SK-N-DZ (cell line): ENCODE data around the gene ABLIM1.

Experiments
- DNase-seq: peaks from one replicate; pipeline ENCODE4 v3.0.0-alpha.2; 2015; ENCODE audit warnings: low spot score

The ABLIM1 gene

DNA sequence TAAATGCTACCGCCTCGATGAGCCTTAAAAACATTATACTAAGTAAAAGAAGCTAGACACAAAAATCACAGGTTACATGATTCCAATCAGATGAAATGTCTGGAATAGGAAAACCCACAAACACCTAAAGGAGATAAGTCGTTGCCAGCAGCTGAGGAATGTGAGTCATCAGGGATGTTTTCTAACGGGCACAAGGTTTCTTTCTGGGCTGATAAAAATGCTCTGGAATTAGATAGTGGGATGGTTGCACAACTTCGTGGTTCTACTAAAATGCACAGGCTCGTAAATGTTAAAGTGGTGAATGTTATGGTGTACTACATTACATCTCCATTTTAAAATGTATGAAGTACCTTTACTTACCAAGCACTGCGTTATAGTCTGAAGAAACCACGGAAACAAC lies 9.7 kb downstream of the ABLIM1 start:
- DNase-seq: no peak

DNA sequence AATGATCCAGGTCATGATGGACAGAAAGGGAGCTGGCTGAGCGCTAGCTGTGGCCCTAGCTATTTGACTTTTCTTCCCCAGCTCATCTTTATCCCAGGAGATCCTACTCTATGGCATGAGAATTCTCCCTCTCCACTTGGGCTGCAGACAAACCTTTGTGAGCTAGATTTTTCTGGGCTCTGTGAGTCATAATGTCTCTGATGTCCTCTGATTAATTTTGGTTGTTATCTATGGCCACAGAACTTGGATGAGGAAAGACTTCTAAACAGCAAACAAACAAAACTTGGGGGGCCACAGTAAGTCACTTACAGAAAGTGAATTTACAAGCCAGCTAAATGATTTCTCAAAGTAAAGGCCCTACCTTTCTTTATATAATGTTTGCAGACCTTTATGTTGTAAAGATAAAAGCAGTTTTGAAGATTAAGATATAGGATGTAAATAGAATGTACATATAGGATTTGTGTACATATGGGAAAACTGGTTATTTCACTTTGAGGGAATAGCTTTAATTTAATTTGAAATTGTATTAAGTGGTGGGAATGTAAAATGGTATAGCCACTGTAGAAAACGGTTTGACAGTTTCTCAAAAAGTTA lies 10.4 kb downstream of the ABLIM1 start:
- DNase-seq: no peak

DNA sequence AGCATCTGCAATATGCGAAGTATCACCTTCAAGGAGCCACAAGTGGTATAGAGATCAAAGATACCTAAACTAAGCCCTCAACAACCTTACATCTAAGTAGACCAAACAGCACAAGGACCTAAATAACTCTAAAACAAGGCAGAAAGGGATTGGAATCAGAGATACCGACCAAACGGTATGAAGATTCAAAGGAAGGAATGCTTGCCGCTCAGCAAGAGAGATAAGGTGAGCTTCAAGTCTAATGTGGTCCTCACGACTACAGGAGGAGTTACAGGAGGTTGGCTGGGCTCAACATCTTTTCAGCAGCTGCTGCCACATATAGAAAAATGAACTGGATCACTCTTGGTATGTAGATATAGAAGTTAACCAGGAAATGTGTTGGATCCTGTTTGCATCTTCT lies 11.6 kb downstream of the ABLIM1 start:
- no peak for DNase-seq

DNA sequence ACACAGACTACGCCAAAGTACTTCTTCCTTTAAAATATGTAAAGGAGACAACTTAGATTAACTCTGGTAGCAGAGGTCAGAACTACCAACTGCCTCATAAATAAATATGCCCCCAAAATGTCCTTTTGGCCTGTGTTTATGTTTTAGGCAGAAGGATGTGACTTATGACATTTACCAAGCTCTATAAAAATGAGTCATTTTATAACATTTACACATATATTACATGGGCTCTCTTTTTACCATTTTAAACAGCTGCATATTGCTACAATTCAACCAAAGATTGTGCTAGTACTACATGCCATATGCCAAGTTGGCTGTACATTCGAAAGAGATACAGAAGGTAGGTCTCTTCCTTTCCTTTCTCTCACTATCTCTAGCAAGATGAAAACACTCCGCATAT lies 12.4 kb downstream of the ABLIM1 start:
- no peak for DNase-seq

DNA sequence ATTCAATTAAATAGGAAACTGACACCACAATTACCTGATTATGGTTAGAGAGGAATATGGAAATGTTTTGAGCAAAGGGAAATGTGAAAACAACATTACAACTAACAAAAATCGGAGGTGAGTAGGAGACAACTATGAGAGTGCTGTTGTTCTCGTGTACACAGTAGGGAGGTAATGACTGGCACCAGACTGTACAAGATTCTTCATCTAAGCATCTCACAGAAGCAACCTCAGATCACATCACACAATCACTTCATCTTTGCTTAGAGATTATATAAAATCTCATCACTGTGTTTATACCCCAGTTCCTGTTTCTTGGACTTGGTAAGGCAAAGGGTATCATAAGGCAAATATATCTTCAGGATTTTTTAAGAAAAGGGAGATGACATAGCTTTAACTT lies 14.9 kb downstream of the ABLIM1 start:
- no peak for DNase-seq

DNA sequence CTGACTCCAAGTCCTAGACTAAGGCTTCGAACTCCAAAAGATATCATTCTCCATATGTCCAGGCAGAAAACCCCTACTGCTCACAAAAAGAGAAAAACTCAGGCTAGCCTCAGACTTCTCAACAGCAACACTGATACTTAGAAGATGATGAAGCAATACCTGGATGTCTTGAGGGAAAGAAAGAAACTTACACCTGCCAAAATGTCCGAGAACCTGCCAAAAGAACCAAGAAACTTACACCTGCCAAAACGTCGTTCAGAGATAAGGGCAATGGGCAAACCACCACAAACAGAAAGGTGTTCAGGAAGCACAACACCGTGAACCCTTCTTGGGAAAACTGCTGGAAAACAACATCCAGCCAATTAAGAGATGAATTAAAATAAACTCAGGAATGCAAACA lies 15.3 kb downstream of the ABLIM1 start:
- DNase-seq: no peak

DNA sequence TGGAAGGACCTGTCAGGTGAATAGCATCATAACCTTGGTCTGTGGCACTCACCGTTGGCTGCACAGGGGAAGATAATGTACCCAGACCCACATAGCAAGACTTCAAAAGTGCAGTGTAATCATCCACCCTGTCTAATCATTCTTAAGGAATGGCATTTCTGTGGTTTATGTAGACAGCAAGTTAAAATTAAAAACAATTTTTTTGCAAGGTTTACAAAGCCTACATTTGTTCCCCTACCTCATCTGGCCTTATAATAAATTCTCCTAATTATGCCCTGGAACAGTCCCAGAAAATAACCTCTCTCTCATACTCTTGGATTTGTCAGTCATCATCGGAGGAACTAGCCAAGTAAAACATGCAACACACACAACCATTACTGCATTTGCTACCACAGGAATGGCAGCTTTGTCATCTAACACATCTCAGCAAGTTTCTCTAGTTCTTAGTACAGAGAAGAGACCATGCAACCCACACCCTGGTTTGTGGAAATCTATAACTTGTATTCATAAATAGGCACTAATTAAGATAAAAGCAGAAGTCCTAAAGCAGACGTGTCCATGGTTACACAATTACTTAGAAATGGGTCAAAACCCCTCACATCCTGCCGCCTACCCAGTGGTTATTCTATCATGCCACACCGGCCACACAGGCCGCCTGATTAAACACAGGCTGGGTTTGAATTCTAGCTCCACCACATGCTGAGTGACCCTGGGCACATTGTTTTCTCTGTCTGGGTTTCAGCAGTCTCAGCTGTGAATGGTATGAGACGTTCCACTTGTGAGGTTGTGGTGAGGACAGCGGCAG lies 19.1 kb downstream of the ABLIM1 start:
- no peak for DNase-seq

DNA sequence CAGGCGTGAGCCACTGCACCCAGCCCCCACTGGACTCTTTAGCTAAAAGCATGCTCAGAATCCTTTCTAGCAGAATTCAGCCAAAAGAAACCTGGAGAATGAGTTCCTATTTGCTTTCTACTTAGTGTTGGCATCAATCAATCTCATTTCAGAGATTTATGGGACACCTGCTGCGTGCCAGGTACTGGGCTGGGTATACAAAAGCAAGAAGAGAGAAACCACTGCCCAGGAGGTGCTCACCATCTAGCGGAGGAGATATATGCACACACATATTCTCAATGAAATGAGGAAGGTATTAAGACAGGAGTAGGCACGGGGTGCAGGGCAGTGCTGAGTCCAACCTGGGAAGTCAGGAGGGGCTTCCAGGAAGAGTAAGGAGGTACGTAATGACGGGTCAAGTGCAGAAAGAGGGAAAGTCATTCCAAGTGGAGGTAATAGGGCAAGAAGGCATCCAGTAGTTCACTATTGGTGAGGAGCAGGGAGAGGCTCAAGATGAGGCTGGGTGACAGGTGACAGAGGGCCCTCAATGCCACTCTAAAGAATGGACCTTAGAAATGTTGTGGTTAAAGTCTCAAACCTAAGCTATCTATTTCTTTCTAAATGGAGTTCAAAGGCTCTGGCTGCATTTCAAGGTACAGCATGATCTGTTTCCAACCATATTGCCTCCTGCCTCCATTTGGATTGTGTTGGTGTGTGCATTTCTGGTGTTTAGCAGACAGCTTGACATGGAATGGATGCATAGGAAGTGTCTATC lies 22.1 kb downstream of the ABLIM1 start:
- DNase-seq: no peak

DNA sequence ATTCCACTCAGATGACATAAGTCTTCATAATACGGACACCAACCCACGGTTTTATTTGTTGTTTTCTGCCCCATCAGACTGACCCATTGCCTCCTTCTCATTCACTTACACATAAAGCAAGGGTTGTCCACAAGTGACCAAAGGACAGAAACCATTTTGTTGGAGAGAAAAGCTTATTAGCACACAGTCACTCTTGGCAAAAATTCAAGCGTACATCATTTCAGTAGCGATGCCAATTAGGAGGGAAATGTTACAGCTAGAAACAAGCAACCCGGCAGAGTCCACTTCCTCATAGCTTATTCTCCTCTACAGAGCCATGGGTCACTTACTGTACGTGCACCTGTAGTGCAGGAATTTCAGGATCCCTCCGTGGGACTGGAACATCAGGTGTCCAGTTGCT lies 23.0 kb downstream of the ABLIM1 start:
- DNase-seq: no peak

DNA sequence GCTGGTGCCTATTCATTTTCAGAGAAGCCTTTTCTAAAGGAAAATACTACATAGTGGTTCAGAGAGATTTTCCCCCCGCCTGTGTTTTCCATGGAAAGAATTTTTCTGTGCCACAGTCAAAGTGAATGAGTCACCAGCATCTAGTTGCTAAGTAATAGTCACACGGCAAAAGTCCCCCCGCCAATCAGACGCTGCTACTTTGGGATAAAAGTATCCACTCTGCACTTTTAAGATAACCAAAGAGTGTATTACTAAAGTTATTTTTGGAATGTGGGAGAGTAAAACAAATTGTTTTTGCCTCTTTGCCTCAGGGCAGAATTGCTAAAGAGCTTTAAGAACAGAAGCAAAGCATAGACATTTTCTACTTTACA lies 23.5 kb downstream of the ABLIM1 start:
- no peak for DNase-seq

DNA sequence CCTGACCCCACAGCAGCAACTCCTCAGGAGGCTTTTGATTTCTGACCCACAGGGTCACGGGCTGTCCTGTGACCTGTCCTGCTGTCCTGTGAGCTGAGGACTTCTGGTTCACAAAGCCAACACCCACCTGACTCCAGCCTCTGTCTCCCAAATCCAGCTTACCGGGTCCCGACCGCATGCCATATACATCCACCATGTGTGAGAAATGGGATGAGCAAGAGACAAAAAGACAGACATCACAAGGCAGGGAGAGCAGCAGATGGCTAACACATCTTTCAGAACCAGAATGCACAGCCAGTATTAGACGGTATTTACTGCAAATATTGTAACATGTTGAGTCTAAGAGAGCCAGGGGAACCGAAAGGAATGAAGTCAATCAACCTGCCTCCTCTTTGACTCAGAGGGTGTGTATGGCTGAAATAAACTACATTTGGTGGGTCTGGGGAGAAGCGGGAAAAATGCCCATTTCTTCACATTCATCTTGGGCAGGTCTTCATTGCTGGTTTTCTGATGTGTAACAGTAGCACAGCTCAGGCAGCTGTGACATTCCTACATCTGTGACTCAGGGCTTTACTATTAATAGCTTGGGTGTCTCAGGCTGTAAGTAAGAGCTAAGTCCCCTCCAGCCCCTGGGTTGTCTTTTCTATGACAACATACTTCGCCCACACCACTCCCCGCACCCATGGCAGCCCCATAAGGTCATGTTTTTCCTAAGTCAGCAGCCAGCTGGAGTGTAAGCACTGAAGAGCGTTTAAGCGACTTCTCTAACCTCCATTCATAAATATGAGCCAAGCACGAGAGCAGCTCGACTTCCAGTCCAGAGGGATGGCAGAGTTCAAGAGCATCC lies 25.0 kb downstream of the ABLIM1 start:
- no peak for DNase-seq

DNA sequence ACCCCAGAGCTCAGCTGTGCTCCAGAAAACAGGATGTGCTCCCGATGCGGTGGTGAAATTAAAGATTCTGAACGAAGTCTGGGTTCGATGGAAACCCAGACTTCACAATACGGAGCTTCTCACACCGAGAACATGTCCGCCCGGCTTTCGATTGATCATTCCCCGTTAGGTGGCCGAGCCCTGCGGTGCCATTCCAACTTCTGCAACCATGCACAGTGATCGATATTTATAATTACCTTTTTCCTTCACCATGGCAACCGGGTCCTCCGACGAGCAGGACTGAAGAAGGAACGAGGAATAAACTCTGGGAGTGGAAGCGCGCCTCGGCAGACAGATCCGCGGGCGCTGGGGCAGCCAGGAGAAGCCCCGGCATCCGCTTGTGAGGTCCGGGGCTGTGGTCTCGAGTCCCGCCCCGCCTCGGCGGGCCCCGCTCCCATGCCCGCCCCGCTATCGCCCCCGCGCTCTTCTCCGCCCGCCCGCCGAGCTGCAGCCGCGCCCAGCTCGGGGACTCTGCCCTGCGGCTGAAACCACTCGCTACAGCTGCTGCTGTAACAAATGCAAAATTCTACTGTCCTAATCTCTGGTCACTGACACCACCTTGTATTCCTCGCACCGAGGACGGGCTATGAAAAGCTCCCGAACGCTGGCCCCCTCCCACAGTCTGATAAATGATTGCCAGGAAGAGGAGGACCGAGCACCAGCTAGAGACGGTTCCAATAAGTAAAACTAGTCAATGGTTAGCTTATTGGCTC lies 26.2 kb downstream of the ABLIM1 start:
- peak; percentile 26 for DNase-seq

DNA sequence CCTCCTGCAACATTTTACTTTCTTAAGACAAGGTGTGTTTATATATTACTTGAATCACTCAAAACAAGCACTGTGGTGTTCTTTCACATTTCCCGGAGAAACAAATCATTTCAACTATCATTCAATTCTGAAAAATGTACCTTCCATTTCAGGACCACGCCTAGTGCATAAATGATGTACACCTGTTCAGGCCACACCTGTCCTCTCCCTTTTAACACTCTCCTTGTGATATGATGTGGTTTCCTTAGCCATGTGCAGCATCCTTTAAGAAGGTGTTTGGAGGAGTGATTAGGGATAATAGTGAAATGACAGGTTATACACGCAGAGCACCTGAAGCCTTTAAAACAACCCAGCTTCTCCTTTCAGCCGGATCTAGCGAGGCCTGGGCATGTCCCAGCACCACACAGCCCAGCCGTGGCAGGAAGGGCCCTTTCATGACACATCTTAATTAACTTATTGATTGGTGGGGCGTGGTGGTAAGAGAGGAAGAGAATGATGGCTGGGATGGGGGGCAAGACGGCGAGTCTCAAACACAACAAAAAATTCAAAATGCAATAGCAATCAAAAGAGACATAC lies 26.9 kb downstream of the ABLIM1 start:
- peak; percentile 9 for DNase-seq

DNA sequence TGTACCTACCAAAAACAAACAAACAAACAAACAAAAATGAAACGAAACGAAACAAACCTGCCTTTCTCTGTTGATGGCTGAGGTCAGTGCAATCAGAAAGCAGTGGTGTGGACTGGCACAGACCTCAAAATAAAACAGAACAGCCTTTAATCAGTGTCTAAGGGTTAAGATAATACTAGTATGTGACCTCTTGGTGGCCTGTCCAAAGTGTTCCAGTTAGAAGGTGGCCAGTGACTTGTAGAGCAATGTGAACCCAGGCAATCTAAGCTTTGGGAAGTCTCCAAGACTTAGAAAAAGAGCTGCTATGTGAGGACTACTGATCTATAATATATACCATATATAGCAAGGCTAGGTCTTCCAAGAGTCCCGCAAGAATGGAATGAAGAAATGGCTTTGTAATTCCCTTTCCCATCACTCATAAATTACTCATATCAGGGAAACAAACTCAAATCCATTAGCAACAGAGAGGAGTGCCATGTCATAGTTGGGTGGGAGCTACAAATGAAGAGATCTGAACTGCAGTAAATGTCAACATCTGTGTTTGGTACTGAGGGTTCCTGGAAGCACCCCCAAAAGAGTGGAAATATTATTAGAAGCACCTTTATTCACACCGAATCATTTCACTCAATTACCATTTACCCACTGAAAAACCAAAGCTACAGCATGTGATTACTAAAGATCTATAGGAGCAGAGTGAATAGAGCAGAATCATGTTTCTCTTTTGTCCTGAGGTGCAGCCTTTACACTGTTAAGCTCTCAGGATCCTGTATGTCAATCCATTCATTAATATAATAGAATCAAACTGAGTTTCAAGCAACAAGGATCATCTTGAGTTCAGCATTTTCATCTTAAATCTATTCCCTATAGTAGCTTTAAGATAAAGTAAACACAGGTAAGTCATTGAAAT lies 28.0 kb downstream of the ABLIM1 start:
- DNase-seq: no peak

DNA sequence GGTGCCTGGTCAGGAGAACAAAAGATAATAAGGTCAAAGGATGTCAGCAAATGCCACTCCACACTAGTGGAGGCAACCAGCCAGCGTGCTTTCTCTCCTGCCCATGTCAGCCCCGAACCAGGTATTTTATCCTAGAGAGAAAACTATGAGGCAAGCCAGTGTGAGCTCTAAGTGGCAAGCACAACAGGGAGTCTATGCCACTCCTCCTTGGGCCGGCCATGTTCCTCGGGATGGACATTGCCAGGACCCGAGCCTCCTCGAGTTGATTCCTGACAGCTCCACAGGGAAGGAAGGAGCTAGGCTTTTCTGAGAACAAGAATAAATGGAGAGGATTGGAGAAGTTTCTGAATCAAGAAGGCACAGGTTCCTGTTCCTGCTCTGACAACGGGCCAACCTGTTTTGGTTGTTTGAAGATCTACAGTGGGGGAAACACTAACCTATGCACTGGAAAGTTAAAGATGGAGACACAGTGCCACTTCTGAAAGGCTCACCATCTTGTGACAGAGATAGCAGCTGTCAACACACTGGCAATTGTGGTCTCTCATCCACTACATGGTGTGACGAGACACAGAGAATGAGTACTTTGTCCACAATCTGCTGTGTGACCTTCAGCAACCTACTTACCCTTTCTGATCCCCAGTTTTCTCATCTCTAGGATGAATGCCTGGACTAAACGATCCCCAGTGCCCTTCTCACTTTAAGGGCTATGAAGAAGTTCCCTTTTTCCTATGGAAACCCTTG lies 28.8 kb downstream of the ABLIM1 start:
- no peak for DNase-seq

DNA sequence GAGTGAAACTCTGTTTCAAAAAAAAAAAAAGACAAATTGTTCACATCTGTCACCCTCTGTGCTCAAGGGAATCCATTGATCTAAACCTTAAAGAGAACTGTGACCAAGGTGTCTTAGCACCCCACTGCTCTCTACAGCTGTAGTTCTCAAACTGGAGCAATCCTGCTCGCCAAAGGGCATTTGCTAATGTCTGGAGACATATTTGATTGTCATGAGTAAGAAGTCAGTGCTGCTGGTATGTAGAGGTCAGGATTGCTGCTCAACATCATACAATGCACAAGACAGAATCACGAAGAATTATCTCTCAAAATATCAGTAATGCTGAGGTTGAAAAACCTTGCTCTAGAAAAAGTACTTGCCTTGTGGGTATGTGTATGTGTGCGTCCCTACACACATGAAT lies 30.0 kb downstream of the ABLIM1 start:
- DNase-seq: no peak

DNA sequence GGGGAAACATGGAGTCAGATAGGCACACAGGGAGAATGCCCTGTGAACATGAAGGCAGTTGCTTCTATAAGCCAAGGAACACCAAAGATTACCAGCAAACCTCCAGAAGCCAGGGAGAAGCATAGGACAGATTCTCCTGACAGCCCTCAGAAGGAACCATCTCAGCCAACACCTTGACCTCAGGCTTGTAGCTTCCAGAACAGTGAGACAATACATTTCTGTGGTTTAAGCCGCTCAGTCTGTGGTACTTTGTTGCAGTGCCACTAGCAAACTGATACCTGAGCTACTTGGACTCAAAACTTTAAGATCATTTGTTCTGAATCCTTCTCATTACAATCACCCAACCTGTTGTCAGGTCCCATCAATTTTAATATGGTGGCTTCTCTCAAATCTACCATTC lies 31.2 kb downstream of the ABLIM1 start:
- no peak for DNase-seq

DNA sequence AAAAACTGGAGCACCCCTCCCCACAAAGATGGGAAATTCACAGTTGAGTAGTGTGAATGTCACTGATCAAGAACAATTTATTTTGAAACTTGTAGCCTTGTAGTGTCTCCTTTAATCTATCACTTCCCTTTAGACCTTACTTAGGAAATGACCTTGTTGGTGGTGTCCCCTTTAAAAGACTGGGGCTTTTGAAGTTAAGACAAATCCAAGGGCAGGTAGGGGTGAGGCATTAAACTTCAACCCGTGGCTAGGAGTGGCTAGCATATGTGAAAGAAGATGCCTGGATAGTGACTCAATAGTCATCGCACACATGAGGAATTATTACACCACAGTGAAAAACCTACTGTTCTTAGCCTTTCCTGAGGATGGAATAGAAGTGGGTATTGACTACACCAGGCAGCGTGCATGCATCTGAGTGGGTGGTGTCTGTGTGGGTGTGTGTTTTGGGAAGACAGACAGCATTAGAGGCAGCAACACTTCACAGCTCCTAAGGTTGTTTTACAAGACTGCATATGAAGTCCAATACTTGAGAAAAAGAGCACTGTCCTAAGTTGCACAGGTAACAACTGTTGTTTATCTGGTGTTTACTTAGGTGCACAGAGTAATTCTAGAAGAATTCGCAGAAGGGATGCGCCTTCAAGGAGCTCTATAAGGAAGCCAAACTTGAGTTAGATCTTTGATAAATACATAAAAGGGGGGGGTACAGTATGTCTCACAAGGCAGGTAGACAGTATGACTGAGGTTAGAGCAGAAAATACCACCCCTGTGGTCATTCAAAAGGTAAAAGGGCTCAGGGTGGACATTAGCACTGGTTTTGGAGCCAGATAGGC lies 32.9 kb downstream of the ABLIM1 start:
- DNase-seq: no peak
